Endothelial cell of umbilical vein (primary cell): ENCODE measurements around the gene MINPP1. TPM values are rescaled to one million over a fixed set of nuclear protein-coding genes. Genes with fewer than 3 reads are reported as not detected.

Source experiments
- BruUV-seq: library from RNA; stranded (reverse); fragments of 400-500 nt; replicated peaks from 2 replicates; lab custom pipeline; 2021; lab: Mats Ljungman, UMichigan
- CTCF ChIA-PET: fragments of 300-600, 350-600 bp; sonication (Branson Sonifier 250); formaldehyde crosslinking; loops from one replicate; lab custom pipeline; 2021; ENCODE audit warnings: antibody characterized with exemption, inconsistent platforms; lab: Charles Lee
- POLR2A ChIA-PET: fragments of 300-600, 350-600 bp; sonication (Branson Sonifier 250); formaldehyde crosslinking; loops from one replicate; lab custom pipeline; 2021; ENCODE audit warnings: antibody characterized with exemption, inconsistent platforms; lab: Charles Lee
- DNase-seq: peaks from one replicate; pipeline ENCODE4 v3.0.0-alpha.2; 2011; ENCODE audit warnings: low read depth, low spot score
- FAIRE-seq: peaks from 2 replicates; lab custom pipeline; 2011; peaks lifted over from hg19 to GRCh38; lab: Jason Lieb, UNC
- H2AFZ ChIP-seq: 2 replicates; pipeline ENCODE4 v1.6.0; 2012; ENCODE audit warnings: low read depth, low read length, control low read depth, inconsistent platforms
- H3K27ac ChIP-seq: 2 replicates; pipeline ENCODE4 v1.5.1; 2011; ENCODE audit warnings: low read depth, mild to moderate bottlenecking, control low read depth, low read length, moderate library complexity; ENCODE audit not compliant: insufficient read depth
- H3K27me3 ChIP-seq, 2 experiments: 2 replicates each; pipeline versions ENCODE4 v1.6.0 to v1.6.1; 2011; ENCODE audit warnings: low read length in 2 of 2, mixed read lengths in 1 of 2; ENCODE audit not compliant: control insufficient read depth in 2 of 2, insufficient read depth in 2 of 2
- H3K36me3 ChIP-seq, 2 experiments: 2 replicates in 1 of 2; 3 replicates in 1 of 2; pipeline ENCODE4 v1.5.1; 2011; ENCODE audit warnings: low read length in 2 of 2, mild to moderate bottlenecking in 1 of 2, moderate library complexity in 1 of 2; ENCODE audit not compliant: control insufficient read depth in 2 of 2, insufficient read depth in 2 of 2; ENCODE audit errors: extremely low read depth in 1 of 2
- H3K4me1 ChIP-seq: 3 replicates; pipeline ENCODE4 v1.5.1; 2011; ENCODE audit warnings: mild to moderate bottlenecking, low read length; ENCODE audit not compliant: control insufficient read depth, insufficient read depth; ENCODE audit errors: extremely low read depth
- H3K4me2 ChIP-seq: 2 replicates; pipeline ENCODE4 v1.6.1; 2011; ENCODE audit warnings: low read length, control low read depth, mixed read lengths; ENCODE audit not compliant: insufficient read depth
- H3K4me3 ChIP-seq, 3 experiments: fragments of 200-600 bp in 1 of 3; sonication (generic), shearing (Covaris generic) in 1 of 3; replicated peaks in 1 of 3; 2 replicates each; pipeline ENCODE4 v1.5.1; 2011 to 2016; ENCODE audit warnings: control low read depth in 3 of 3, low read length in 3 of 3, mild to moderate bottlenecking in 2 of 3, inconsistent platforms in 1 of 3, low read depth in 1 of 3, moderate library complexity in 1 of 3; ENCODE audit not compliant: insufficient read depth in 1 of 3
- H3K79me2 ChIP-seq: 2 replicates; pipeline ENCODE4 v1.6.0; 2012; ENCODE audit warnings: low read length, inconsistent platforms; ENCODE audit not compliant: control insufficient read depth, insufficient read depth
- H3K9ac ChIP-seq: replicated peaks from 2 replicates; pipeline ENCODE3; 2011; ENCODE audit warnings: low read length, control low read depth; ENCODE audit not compliant: insufficient read depth; ENCODE audit errors: extremely low read depth
- H3K9me1 ChIP-seq: replicated peaks from 3 replicates; pipeline ENCODE4 v1.6.0; 2011; ENCODE audit warnings: mild to moderate bottlenecking, low read length; ENCODE audit not compliant: control insufficient read depth, insufficient read depth; ENCODE audit errors: extremely low read depth
- H3K9me3 ChIP-seq: replicated peaks from 2 replicates; pipeline ENCODE4 v1.5.1; 2012; ENCODE audit warnings: low read length, inconsistent platforms; ENCODE audit not compliant: control insufficient read depth, insufficient read depth
- H4K20me1 ChIP-seq: replicated peaks from 2 replicates; pipeline ENCODE3; 2011; ENCODE audit warnings: mild to moderate bottlenecking, low read length; ENCODE audit not compliant: control insufficient read depth, insufficient read depth; ENCODE audit errors: extremely low read depth
- CTCF ChIP-seq, 2 donors: IDR thresholded peaks; 1 replicate in 1 of 2; 2 replicates in 1 of 2; pipeline ENCODE4 v1.5.1; 2011; ENCODE audit warnings: low read length in 2 of 2, mild to moderate bottlenecking in 2 of 2, moderate library complexity in 2 of 2, control low read depth in 1 of 2, inconsistent platforms in 1 of 2, low read depth in 1 of 2; ENCODE audit not compliant: insufficient read depth in 1 of 2; ENCODE audit errors: extremely low read depth in 1 of 2
- EZH2 ChIP-seq: IDR thresholded peaks from 2 replicates; pipeline ENCODE4 v1.6.1; 2012; ENCODE audit warnings: borderline replicate concordance, low read depth, mild to moderate bottlenecking, moderate library complexity, low read length, inconsistent platforms; ENCODE audit not compliant: severe bottlenecking
- FOS ChIP-seq: IDR thresholded peaks from 2 replicates; pipeline ENCODE4 v1.6.1; 2011; ENCODE audit warnings: mild to moderate bottlenecking, low read length, moderate library complexity, borderline replicate concordance; ENCODE audit not compliant: insufficient read depth
- GATA2 ChIP-seq: IDR thresholded peaks from 2 replicates; pipeline ENCODE4 v1.7.0; 2011; ENCODE audit warnings: low read depth, mild to moderate bottlenecking, moderate library complexity, mixed read lengths, low read length; ENCODE audit not compliant: insufficient read length, insufficient read depth
- JUN ChIP-seq: IDR thresholded peaks from 2 replicates; pipeline ENCODE4 v1.6.1; 2011; ENCODE audit warnings: borderline replicate concordance, low read depth; ENCODE audit not compliant: insufficient read length, insufficient read depth
- MYC ChIP-seq: IDR thresholded peaks from one replicate; pipeline ENCODE4 v1.6.1; 2011; ENCODE audit warnings: mild to moderate bottlenecking, low read depth, low read length
- POLR2A ChIP-seq: IDR thresholded peaks from 2 replicates; pipeline ENCODE4 v1.6.1; 2012; ENCODE audit warnings: low read depth, mild to moderate bottlenecking, control low read depth, low read length
- POLR2AphosphoS5 ChIP-seq: IDR thresholded peaks from 2 replicates; pipeline ENCODE4 v1.6.1; 2012; ENCODE audit warnings: low read depth, mild to moderate bottlenecking, control low read depth, low read length, moderate library complexity; ENCODE audit not compliant: insufficient read depth
- dilution Hi-C: fragments of 300-500 bp; cut with MboI; formaldehyde crosslinking; loops from one replicate; pipeline ENCODE4 v1.15.0; 2019; ENCODE audit warnings: low sequenced_read_pairs; ENCODE audit not compliant: extremely low pct_ligation_motif_present
- intact Hi-C: fragments of 100-400 bp; cut with micrococcal nuclease; formaldehyde crosslinking; loops from one replicate; pipeline ENCODE4 v1.10.0; 2022
- polyA plus RNA-seq, 4 experiments: library from polyadenylated mRNA; depleted of rRNA in 3 of 4; stranded (reverse) in 3 of 4; unstranded in 1 of 4; fragments of >200 nt; gene quantifications; 2 replicates each; pipeline versions ENCODE4 v1.2.1 to v1.2.3, GENCODE V29; 2011 to 2012; ENCODE audit warnings: missing spikeins in 1 of 4
- total RNA-seq: library from RNA; stranded (reverse); gene quantifications from 2 replicates; pipeline ENCODE4 v1.2.3, GENCODE V29; 2021
- TF ChIP-seq, protein P1 (sequence below): IDR thresholded peaks from 2 replicates; pipeline ENCODE4 v1.6.1; 2011; ENCODE audit not compliant: insufficient read depth, insufficient read length

The MINPP1 gene
- total and polyA plus RNA-seq, 2 donors (not counting 3 experiments of a cell fraction or from before 2014, with no cell fraction given), result 11.7 to 23.8 TPM

DNA sequence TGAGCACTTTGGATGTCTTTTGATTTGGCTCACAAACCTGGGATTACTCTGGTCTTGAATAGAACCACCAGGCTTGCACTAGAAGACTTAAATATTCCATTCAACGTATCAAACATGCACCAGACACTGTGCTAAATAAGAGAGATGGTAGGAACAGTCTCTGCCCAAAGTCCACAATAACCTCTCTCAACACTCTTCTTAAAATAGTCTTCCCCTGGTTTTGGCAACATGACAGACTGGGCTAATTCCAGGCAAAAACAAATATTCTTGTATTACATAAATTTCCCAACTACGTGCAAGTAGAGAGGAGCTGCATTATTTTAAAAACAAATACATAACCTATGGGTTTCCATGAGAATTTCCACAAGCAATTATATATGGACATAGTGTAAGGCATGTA lies 90.2 kb downstream of the MINPP1 start:
- Histone ChIP-seq H3K27me3 (peaks cover 21 to 30% of the 10 kb centered on the region in 2 experiments), H3K4me2 (no peak overlapping the region), H3K79me2 (no peaks in the 10 kb centered on the region), H2AFZ (no peak overlapping the region), H3K9me1 (no peaks in the 10 kb centered on the region), H3K4me3 (no peak overlapping the region), H3K9me3 (no peaks in the 10 kb centered on the region), H4K20me1 (no peaks in the 10 kb centered on the region), H3K27ac (no peak overlapping the region), H3K9ac (no peak overlapping the region), H3K36me3 (no peaks in the 10 kb centered on the region), H3K4me1 (no peaks in the 10 kb centered on the region)
- TF ChIP-seq, protein P1, sequence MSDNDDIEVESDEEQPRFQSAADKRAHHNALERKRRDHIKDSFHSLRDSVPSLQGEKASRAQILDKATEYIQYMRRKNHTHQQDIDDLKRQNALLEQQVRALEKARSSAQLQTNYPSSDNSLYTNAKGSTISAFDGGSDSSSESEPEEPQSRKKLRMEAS, result no peak
- TF ChIP-seq GATA2, result no peak
- TF ChIP-seq EZH2, result no peak
- TF ChIP-seq CTCF (IDR thresholded peaks at IDR 0.05; ENCODE audit: extremely low read depth in 1 of 2, insufficient read depth in 1 of 2, low read depth in 1 of 2, low read length in 2 of 2), result no peak
- no peak for TF ChIP-seq POLR2A
- no peak for TF ChIP-seq POLR2AphosphoS5
- no peak for TF ChIP-seq MYC
- TF ChIP-seq JUN, result no peak
- TF ChIP-seq FOS, result no peak
- no peak for DNase-seq
- POLR2A ChIA-PET, result no interaction called here
- dilution Hi-C loops, result no loop called here
- CTCF ChIA-PET, result interaction anchor here (1.4 to 1.9 kb wide), 3 partner anchors 11 to 30 kb away, joined by 3 to 4 read pairs (median 4); no protein-coding TSS in a partner anchor
- FAIRE-seq, result no peak
- BruUV-seq, result no TSS peak
- intact Hi-C loops, result no loop called here
